Head of caudate nucleus (tissue), 42 donors: Measurements from ENCODE around the gene YAF2.

Experiments
- DNase-seq, 42 donors: peaks; one replicate each; pipeline versions ENCODE4 v3.0.0 to v3.0.0-alpha.2; 2020 to 2021; ENCODE audit warnings: mixed read lengths in 7 of 42
- intact Hi-C: fragments of 100-400 bp; cut with DNase I; formaldehyde crosslinking; loops from one replicate; pipeline ENCODE4 v1.15.0; 2022

Gene YAF2

DNA sequence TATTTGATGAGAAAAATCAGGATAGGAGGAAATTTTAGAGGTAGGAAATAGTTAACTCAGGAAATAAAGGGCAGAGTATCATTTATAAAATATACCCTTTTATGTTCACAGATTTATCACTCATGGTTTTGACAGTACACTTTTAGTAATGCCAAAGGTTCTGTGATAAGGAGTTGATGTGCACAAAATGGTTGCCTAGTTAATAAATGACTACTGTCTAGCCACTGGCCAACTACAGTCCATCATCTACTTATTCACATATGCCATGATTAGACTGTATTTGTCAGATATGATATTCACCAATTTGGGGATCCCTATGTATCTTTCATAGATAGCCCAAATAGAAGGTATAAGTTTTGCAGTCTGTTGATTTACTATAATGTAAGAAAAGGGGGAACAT lies 74.1 kb downstream of the YAF2 start:
- intact Hi-C loops = no loop called here
- no peak for DNase-seq

DNA sequence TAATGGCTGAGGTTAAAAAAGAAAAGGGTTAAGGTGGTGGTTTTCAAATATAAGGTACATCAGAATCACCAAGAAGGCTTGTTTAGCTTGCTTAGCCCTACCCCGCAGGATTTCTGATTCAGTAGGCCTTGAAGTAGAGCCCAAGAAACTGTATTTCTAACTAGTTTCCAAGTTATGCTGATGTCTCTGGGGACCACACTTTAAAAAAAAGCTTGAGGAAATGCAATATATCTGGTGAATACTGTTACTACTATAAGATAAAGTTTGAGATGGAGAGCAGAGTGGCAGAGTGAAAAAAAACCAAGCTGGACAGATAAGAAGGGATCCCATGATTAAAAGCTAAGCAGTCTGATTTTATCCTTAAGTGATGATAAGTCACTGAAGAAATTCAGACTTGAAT lies 75.1 kb downstream of the YAF2 start:
- no peak for DNase-seq
- intact Hi-C loops = no loop called here

DNA sequence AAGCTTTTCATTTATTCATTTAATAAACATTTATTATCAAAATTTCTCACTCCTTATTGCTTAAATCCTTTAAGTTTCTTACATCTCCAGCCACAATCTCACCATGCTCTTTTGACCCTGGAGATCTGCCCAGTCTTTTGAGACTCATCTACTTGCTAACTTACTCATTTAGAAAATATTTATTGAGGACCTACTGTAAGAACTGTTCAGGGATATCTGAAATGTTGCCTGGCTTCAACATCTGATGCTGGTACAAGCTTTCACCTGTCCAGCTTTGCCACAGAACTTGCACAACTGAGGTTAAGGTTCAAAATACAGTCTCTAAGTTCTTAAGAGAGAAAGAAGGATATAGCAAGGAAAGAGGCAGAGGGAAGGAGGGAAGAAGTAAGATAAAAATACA lies 75.9 kb downstream of the YAF2 start:
- intact Hi-C loops = no loop called here
- no peak for DNase-seq

- intact Hi-C loops = no loop called here
- DNase-seq = peak in 3 of 42 donors; percentile 18 to 41 (median 21)
Observed at GRCh38 chr12:42161529-42161928, 76.5 kb downstream of the YAF2 start.

- no peak for DNase-seq
- intact Hi-C loops = no loop called here
Observed at GRCh38 chr12:42156232-42156631, 81.8 kb downstream of the YAF2 start.

DNA sequence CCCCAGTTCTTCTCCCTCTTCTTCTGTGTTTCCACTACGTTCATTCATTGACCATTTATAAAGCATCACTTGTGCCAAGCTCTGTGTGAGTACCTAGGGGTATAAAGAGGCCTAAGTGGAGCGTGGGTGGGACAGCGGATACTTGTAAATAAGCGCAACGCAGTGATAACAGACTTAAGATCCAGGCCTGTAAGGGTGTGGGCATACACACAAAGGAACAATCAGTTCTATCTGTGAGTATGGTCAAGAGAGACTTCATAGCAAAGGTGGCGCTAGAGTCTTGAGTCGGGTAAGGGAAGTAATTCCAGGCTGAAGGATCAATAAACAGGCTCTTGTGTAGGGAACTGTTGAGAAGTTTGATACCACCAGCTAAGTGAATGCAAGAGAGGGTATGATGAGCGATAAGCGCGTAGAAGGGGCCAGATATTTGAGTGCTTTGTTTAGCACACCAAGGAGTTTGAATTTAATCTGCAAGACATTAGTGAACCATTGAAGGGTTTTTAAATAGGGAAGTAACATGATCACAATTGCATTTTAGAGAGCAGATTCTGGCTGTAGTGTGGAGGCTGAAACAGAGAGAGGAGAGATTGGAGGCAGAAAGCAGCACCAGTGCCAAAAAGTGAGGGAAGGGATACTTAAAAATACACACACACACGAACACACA lies 92.4 kb downstream of the YAF2 start:
- intact Hi-C loops = no loop called here
- DNase-seq = no peak

DNA sequence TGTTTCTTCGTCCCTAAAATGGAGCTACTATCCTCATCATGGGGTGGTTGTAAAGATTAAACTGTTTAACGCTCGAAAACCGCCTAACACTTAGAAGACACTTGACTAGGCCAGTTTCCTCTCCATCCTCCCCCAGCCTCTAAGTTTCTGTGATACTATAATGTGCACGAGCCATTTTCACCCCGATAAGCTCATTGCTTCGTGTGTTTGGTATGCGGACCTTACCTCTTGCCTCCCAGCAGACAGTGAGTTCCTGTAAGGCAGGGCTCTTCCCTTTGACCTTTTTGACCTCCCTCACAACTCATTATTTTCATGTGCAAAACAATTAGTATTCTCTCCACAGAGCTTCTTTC lies 92.9 kb downstream of the YAF2 start:
- DNase-seq = peak in 2 of 42 donors; percentile 11 to 15
- intact Hi-C loops = no loop called here

DNA sequence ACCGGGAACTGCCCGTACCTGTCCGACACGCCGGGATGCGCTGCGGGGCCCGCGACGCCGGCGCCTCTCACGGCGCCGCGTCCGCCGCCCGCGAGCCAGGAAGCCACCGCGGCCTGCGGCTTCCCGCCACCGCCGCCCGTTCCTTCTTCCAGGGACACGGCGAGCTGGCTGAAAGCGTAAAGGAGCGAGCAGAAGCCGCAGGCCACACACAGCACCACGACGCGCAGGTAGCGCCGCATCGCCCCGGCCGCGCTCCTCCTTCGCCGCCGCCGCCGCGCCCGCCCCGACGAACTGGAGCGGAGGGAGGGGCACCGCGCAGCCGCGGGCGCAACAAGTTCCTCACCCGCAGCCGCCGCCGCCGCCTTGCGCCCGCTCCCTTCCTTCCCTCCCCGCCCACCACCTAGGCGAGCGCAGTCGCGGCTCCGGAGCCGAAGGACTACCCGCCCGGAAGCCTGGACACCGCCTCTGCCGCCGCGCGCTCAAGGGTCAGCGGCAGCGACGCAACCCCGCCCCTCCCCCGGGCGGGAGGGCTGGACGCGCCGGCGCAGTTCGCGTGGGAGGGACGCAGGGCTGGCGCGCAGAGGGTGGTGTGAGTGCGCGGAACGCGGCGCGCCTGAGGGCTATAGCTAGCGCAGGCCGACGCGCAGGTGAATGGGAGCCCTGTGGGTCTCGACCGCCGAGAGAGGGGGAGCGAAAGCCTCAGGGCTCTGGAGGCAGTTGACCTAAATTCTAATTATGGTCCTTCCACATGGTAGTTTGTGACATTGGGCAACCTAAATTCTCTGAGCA lies 93.4 kb downstream of the YAF2 start, which contains the start of gene GXYLT1:
TSS of gene GXYLT1 (minus strand) at position 467 of the 789 bp plus-strand sequence. CDS start at position 239, 228 bp downstream.
- intact Hi-C loops = loop anchor here (5.0 kb wide), 2 partner anchors 93 to 183 kb away; partner anchors contain the start of genes PPHLN1, YAF2 and ZCRB1
- DNase-seq = peak; percentile 46 to 94 (median 87)

DNA sequence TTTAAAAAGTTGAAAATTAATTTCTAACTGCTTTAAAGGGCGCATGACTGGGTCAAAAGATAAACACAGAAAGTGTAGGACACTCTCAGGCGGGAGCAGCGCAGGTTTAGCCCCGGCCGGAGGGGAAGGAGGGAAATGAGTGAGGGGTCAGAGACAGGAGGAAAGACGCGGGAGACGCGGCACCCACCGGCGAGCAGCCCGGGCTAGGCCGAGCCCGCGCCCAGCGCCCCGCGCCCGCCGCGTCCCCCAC lies 94.0 kb downstream of the YAF2 start:
- intact Hi-C loops = loop anchor here (5.0 kb wide), 2 partner anchors 93 to 183 kb away; partner anchors contain the start of genes PPHLN1, YAF2 and ZCRB1
- peak in 13 of 42 donors; percentile 4 to 40 (median 17) for DNase-seq

DNA sequence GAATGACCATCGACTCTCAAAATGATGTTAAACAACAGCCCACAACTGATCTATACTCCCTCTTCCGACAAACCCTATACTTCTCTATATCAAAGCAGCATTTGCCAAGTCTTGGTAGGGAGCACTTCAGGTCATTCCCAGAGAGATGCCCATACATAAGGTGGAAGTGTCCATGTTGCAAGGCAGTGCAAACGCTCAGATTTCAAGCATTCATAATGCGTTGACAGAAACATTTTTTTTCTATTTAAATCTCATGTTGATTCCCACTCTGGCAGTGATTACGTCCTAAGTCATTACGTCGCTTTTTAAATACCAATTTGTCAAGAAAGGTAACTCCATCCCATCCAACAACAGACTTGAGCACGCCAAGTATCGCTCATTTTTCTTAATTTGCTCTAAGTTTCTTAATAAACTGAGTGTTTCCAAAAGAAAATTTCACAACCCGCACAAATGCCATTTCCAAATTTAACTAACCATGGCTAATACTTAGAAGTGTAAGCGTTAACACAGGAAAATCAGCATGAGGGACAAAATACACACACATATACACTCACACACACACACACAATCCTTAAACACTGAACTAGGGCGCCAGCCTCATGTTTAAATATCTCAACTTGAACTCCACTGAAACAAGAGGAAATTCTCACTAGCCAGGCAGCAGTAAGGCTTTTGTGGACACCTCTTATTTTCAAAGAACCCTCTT lies 94.4 kb downstream of the YAF2 start:
- no peak for DNase-seq
- intact Hi-C loops = loop anchor here (5.0 kb wide), 2 partner anchors 94 to 184 kb away; partner anchors contain the start of genes PPHLN1, YAF2 and ZCRB1

GRCh38 chr12:42141981-42142606 lies 96.0 kb downstream of the YAF2 start:
- no peak for DNase-seq

GRCh38 chr12:42140901-42141300 lies 97.1 kb downstream of the YAF2 start:
- no peak for DNase-seq
- intact Hi-C loops = loop anchor here (5.0 kb wide), 2 partner anchors 96 to 186 kb away; partner anchors contain the start of genes PPHLN1, YAF2 and ZCRB1

More at GRCh38 chr12:42141981-42142606, 96.0 kb downstream of the YAF2 start:
- intact Hi-C loops = loop anchor here (5.0 kb wide), 2 partner anchors 95 to 185 kb away; partner anchors contain the start of genes PPHLN1, YAF2 and ZCRB1

GRCh38 chr12:42135259-42135814 lies 102.7 kb downstream of the YAF2 start:
- intact Hi-C loops = no loop called here
- no peak for DNase-seq

- intact Hi-C loops = no loop called here
- peak in 1 of 42 donors; percentile 14 for DNase-seq
Observed at GRCh38 chr12:42130672-42131402, 107.2 kb downstream of the YAF2 start.

- intact Hi-C loops = no loop called here
- peak in 27 of 42 donors; percentile 18 to 79 (median 53) for DNase-seq
Observed at GRCh38 chr12:42129595-42130204, 108.3 kb downstream of the YAF2 start.

DNA sequence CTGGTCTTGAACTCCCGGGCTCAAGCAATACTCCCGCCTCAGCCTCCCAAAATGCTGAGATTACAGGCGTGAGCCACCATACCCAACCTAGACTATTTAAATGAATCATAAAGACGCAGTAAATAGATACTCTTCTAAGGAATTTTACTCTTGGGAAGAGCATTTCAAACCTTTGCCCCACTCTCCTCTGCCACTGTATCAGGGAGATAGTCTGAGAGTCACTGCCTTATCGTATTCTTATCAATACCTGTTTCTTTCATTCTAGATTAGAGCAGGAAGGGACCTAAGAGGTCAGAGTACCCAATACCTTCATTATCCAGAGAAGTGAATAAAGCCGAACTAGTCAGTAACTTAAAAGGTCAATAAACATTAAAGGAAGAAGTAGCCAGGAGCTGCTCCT lies 109.2 kb downstream of the YAF2 start:
- intact Hi-C loops = no loop called here
- DNase-seq = no peak

DNA sequence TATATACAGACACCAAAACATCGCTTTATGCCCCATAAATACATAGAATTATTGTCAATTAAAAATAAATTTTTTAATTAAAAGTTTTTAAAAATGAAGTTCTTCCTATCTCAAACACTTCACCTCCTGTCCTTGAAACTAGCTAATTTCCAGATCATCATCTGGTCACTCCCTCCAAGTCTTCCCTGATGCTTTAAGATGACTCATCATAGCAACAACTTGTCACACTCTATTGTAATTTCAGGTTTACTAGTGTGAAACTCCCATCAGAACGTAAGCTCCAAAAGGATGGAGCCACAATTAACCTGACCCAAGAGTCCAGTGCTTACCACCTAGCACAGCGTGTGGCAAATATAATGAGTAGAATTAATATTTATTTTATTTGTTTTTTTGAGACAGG lies 109.7 kb downstream of the YAF2 start:
- intact Hi-C loops = no loop called here
- DNase-seq = no peak

DNA sequence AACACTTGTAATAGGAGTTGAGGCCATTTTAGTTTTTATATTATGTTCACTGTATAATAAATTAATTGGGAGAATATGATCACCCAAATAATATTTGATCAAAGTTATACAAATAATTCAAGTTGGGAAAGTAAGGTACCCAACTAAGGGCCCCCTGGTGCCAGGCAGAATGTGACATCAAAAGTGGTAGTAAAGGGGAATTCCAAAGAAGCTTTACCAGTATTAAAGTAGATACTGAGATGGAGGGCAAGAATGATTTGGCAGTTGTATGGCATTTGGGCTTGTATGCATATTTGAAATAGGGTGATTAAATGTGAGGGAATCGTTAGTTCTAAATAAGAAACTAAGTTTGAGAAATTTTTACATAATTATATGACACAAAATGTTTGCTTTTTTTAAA lies 111.1 kb downstream of the YAF2 start:
- intact Hi-C loops = no loop called here

More for the DNA sequence above, 111.1 kb downstream of the YAF2 start:
- DNase-seq = no peak
